AG04449 (cell line): Measurements from ENCODE around the gene CCDC34.
A peak's percentile ranks its signal among the peaks of the same experiment; 100 is the strongest.

ENCODE experiments used
- CTCF ChIA-PET: fragments of 350-600 bp; formaldehyde crosslinking; extraction: SDS; loops from one replicate; lab custom pipeline; 2021; ENCODE audit warnings: antibody characterized with exemption; lab: Yijun Ruan, JAX
- POLR2A ChIA-PET: fragments of 400-600, 350-600 bp; formaldehyde crosslinking; extraction: SDS; loops from one replicate; lab custom pipeline; 2020; ENCODE audit warnings: antibody characterized with exemption, inconsistent platforms; lab: Yijun Ruan, JAX
- DNase-seq: peaks from one replicate; pipeline ENCODE4 v3.0.0-alpha.2; 2010; ENCODE audit warnings: low read depth, low spot score
- H3K4me3 ChIP-seq: 2 replicates; pipeline ENCODE4 v1.5.1; 2011; ENCODE audit warnings: low read depth, mild to moderate bottlenecking, control low read depth, low read length
- CTCF ChIP-seq: IDR thresholded peaks from one replicate; pipeline ENCODE4 v1.5.1; 2011; ENCODE audit warnings: mild to moderate bottlenecking, moderate library complexity, low read length, control low read depth, inconsistent platforms; ENCODE audit not compliant: insufficient read depth; ENCODE audit errors: missing control alignments

Gene CCDC34

GRCh38 chr11:27373392-27373791 lies 10.4 kb upstream of the CCDC34 start:
- no peak overlapping the region for H3K4me3 ChIP-seq
- no peak for DNase-seq
- TF ChIP-seq CTCF = no peak
- ChIA-PET POLR2A (no interaction called here), CTCF (interaction anchor here (1.3 to 1.5 kb wide), 3 partner anchors 77 to 190 kb away, joined by 3 to 5 read pairs (median 4); no protein-coding TSS in a partner anchor)

GRCh38 chr11:27372164-27372563 lies 9.1 kb upstream of the CCDC34 start:
- CTCF ChIA-PET = interaction anchor here (1.0 kb wide), 1 partner anchor 13 kb away, joined by 3 read pairs; no protein-coding TSS in a partner anchor
- DNase-seq = no peak
- no peak overlapping the region for H3K4me3 ChIP-seq
- POLR2A ChIA-PET = no interaction called here
- no peak for TF ChIP-seq CTCF

DNA sequence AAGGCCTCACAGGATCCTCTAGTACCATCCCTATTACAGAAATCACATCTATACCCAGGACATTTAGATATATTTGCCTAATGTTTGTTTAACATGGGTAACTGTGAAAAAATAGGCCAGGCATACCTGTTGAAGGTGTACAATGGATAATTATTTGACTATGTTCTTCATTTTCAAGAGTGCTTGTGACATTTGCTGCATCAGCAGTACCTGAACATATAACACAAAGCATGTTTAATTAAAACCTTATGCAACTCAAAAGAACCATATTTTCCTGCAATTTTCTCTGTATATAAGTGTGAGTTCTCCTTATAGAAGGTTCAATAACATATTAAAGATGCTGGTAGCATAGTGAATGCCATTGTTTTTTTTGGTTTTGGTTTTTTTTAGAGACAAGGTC lies 8.5 kb upstream of the CCDC34 start:
- no peak for DNase-seq
- H3K4me3 ChIP-seq = no peak overlapping the region
- ChIA-PET POLR2A (no interaction called here), CTCF (interaction anchor here (1.7 kb wide), 1 partner anchor 188 kb away, joined by 5 read pairs; no protein-coding TSS in a partner anchor)
- no peak for TF ChIP-seq CTCF

GRCh38 chr11:27370374-27370773 lies 7.4 kb upstream of the CCDC34 start:
- POLR2A ChIA-PET = no interaction called here
- H3K4me3 ChIP-seq = no peak overlapping the region
- TF ChIP-seq CTCF = no peak
- CTCF ChIA-PET = interaction anchor here (0.6 to 1.8 kb wide), 5 partner anchors 11 to 186 kb away, joined by 3 to 7 read pairs (median 4); no protein-coding TSS in a partner anchor
- no peak for DNase-seq

DNA sequence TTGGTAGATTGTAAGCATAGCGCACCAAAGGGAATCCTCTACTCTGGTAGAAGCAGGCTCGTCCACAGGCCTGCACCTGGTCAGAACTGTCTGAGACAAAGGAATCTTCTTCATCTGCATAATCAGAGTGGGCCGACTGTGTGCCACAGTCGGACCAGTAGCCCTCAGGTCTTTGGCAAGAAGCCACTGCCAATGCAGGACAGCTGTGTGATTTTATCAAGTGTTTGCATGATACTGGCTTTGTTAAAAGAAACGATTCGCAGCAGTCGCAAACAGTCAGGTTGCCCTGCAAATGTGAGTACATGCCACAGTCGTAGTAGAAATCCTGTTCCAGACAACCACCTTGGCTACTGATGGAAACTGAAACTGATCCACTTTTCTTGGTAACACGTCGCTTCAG lies 4.9 kb upstream of the CCDC34 start:
- CTCF ChIA-PET = interaction anchor here (1.6 to 2.0 kb wide), 2 partner anchors 12 to 185 kb away, joined by 3 to 5 read pairs; no protein-coding TSS in a partner anchor
- POLR2A ChIA-PET = no interaction called here
- H3K4me3 ChIP-seq = no peak overlapping the region
- TF ChIP-seq CTCF = no peak
- DNase-seq = no peak

- POLR2A ChIA-PET = no interaction called here
Observed at GRCh38 chr11:27363576-27364117, 632 bp upstream of the CCDC34 start.

More at GRCh38 chr11:27363576-27364117, 632 bp upstream of the CCDC34 start:
- CTCF ChIA-PET = interaction anchor here (2.1 kb wide), 1 partner anchor 67 kb away, joined by 6 read pairs; no protein-coding TSS in a partner anchor
- no peak for TF ChIP-seq CTCF
- no peak for DNase-seq
- H3K4me3 ChIP-seq = peak overlapping the region; percentile 76
